Kidney epithelial cell (primary cell): Measurements from ENCODE around the gene BBC3. TPM values are rescaled to one million over a fixed set of nuclear protein-coding genes. Genes with fewer than 3 reads are reported as not detected.

Experiments used
- DNase-seq: peaks from one replicate; pipeline ENCODE4 v3.0.0-alpha.2; 2010; ENCODE audit warnings: low read depth
- H3K27me3 ChIP-seq: 2 replicates; pipeline ENCODE4 v1.6.0; 2011; ENCODE audit warnings: low read length; ENCODE audit not compliant: control insufficient read depth, insufficient read depth
- H3K36me3 ChIP-seq: 2 replicates; pipeline ENCODE4 v1.5.1; 2011; ENCODE audit warnings: low read length; ENCODE audit not compliant: control insufficient read depth, insufficient read depth
- H3K4me3 ChIP-seq: 2 replicates; pipeline ENCODE4 v1.5.1; 2011; ENCODE audit warnings: low read depth, mild to moderate bottlenecking, control low read depth, low read length
- total RNA-seq: library from RNA; depleted of rRNA; stranded (reverse); fragments of >200 nt; gene quantifications from 2 replicates; pipeline ENCODE4 v1.2.3, GENCODE V29; 2015
- TF ChIP-seq, protein P1 (sequence below): IDR thresholded peaks from 2 replicates; pipeline ENCODE4 v1.5.1; 2011; ENCODE audit warnings: mild to moderate bottlenecking, moderate library complexity, low read length, control low read depth, inconsistent platforms; ENCODE audit not compliant: insufficient read depth, poor library complexity, severe bottlenecking

BBC3 gene
- total RNA-seq, 1 donor from 2014 or later = 46.8 TPM

DNA sequence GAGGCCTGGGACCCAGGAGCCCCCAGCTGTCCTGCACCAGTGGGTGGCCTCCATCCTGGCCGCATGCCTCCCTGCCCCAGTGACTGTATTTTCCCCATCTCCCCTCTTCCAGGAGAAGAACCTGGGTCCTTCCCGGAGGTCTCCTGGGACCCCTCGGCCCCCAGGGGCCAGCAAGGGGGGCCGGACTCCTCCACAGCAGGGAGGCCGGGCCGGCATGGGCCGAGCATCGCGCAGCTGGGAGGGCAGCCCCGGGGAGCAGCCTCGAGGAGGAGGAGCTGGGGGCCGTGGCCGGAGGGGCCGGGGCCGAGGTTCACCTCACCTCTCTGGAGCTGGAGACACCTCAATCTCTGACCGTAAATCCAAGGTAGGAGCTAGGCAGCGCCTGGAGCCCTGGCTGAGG is 29.5 kb upstream of the BBC3 start:
- Histone ChIP-seq H3K4me3 (no peak overlapping the region), H3K36me3 (peaks cover 3% of the 10 kb centered on the region), H3K27me3 (no peaks in the 10 kb centered on the region)
- DNase-seq = no peak
- TF ChIP-seq, protein P1, sequence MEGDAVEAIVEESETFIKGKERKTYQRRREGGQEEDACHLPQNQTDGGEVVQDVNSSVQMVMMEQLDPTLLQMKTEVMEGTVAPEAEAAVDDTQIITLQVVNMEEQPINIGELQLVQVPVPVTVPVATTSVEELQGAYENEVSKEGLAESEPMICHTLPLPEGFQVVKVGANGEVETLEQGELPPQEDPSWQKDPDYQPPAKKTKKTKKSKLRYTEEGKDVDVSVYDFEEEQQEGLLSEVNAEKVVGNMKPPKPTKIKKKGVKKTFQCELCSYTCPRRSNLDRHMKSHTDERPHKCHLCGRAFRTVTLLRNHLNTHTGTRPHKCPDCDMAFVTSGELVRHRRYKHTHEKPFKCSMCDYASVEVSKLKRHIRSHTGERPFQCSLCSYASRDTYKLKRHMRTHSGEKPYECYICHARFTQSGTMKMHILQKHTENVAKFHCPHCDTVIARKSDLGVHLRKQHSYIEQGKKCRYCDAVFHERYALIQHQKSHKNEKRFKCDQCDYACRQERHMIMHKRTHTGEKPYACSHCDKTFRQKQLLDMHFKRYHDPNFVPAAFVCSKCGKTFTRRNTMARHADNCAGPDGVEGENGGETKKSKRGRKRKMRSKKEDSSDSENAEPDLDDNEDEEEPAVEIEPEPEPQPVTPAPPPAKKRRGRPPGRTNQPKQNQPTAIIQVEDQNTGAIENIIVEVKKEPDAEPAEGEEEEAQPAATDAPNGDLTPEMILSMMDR = no peak

DNA sequence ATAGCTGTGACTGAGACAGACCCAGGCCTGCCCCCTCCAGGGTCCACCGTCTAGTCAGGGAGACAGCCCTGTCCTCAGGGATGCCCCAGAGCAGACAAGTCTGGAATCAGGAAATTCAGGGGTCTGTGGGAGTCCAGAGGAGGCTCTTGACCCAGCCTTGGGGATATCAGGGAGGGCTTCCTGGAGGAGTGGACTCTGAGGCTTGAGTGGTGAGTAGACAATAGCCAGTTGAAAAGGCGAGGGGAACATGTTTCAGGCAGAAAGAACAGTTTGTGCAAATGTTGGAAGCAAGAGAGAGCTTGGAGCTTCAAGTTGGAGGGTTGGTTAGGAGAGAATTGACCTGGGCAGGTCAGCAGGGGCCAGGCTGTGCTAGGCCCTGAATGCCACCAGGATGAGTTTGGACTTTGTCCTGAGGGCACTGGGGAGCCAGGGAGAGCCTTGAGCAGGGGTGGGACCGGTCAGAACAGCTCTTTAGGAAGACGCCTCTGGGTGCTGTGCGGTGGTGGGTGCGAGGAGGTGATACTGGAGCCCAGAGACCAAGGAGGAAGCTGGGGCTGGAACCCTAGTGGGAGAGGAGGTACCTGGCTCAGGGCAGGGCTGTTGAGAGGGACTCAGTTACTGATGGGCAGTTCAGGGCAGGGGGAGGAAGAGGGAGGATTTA is 28.0 kb upstream of the BBC3 start:
- no peak overlapping the region for H3K4me3 ChIP-seq
- no peaks in the 10 kb centered on the region for H3K27me3 ChIP-seq
- TF ChIP-seq, protein P1 = no peak
- peaks cover 3% of the 10 kb centered on the region for H3K36me3 ChIP-seq
- no peak for DNase-seq

DNA sequence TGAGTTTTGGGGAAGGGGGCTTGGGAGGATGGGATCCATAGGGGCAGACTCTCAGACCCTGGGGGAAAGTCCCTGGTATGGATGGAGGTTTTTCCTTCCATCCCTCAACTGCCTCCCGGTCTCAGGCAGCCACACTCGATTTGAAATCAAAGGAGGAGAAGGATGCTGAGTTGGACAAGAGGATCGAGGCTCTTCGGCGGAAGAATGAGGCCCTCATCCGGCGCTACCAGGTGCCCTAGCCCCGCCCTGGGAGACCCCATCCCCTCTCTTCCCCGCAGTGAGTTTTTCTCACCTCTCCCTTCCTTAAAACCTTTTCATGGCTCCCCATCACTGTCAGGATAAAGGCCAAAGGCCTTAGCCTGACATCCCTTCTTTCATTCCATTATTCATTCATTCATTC is 27.4 kb upstream of the BBC3 start:
- no peak for DNase-seq
- Histone ChIP-seq H3K4me3 (no peak overlapping the region), H3K27me3 (no peaks in the 10 kb centered on the region), H3K36me3 (peaks cover 3% of the 10 kb centered on the region)
- TF ChIP-seq, protein P1 = no peak

DNA sequence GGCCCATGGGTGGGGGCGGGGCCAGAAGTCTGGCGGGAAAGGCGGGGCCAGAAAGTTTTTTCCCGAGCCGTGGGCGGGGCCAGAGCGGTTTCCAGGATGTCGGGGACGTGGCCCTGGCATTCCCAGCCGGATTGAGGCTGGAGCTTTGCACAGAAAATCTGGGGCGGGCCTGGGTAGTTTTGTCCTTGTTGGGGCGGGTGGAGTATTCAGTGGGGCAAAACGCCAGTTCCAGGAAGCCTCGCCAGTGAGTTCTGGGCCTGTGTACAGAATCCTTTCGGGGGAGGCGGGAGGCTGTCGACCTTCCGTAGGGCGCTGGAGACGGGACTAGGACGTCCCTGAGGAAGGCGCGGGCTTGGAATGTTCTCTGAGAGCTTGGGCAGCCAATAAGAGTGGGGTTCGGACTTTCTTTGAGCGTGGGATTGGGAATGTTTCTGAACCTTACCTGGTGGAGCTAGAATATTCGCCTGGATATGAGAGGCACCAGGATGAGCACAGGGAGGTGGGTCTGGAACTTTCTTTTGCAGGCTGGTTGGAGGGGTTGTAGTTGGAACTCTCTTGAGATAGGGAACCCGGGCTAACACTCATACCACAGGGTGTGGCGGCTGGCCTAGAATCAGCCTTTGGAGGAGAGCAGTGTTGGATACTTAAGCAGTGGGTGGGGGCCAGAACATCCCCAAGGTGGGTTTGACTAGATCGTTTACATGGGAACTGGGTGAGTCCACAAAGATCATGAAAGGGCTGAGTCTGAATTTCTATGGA is 26.6 kb upstream of the BBC3 start:
- Histone ChIP-seq H3K27me3 (no peaks in the 10 kb centered on the region), H3K4me3 (peak overlapping the region; percentile 46), H3K36me3 (peaks cover 3% of the 10 kb centered on the region)
- TF ChIP-seq, protein P1 = no peak
- DNase-seq = no peak

DNA sequence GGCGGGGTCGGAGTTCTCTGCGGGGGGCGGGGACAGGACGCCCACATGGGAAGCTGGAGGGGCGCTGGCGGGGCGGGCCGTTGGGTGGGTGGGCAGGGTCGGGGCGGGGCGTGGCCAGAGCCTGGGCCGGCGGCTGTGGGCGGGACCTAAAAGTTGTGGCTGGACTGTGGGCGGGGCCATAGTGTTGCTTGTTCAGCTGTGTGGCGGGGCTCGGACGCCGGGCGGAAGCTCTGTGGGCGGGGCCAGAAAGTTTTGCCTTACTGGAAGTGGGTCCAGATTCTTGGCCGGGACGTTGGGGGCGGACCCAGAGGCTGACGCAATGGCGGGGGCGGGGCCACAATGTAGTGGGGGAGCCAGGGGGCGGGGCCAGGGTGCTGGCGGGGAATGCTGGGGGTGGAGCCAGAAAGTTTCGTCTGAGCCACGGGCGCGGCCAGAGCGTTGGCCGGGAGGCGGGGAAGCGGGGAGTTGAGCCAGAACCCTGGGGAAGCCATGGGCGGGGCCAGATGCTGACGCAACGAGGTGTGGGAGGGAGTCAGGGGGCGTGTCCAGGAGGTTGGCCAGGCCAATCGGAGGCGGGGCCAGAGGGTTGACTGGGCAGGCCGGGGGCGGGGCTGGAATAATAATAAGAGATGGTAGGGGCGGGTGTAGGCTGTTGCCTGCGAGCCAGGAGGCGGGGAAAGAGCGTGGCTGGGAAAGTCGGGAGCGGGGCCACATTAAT is 25.9 kb upstream of the BBC3 start:
- no peaks in the 10 kb centered on the region for H3K27me3 ChIP-seq
- H3K4me3 ChIP-seq = peak overlapping the region; percentile 65
- TF ChIP-seq, protein P1 = no peak
- peaks cover 3% of the 10 kb centered on the region for H3K36me3 ChIP-seq
- peak; percentile 91 for DNase-seq
